HG03558 (cell line): ENCODE data around the gene ARFGAP1.
"Not testable (repeated sequence)": the region's sequence is repeated elsewhere in the genome, so short reads cannot be mapped to it uniquely, and the experiment has no call there.

Experiments used
- ATAC-seq: cut with Tn5 transposase; IDR thresholded peaks from one replicate; pipeline ENCODE4 v1.9.1; 2021; ENCODE audit warnings: moderate number of reproducible peaks; ENCODE audit not compliant: unreplicated experiment; ENCODE audit errors: extremely low read depth

Gene ARFGAP1

GRCh38 chr20:63239431-63239830 lies 33.2 kb upstream of the ARFGAP1 start:
- ATAC-seq, result no peak

GRCh38 chr20:63240004-63240403 lies 32.6 kb upstream of the ARFGAP1 start:
- no peak for ATAC-seq

- ATAC-seq, result no peak
Observed at GRCh38 chr20:63241272-63241671, 31.3 kb upstream of the ARFGAP1 start.

GRCh38 chr20:63242736-63243135 lies 29.9 kb upstream of the ARFGAP1 start:
- no peak for ATAC-seq

GRCh38 chr20:63243604-63244247 lies 28.9 kb upstream of the ARFGAP1 start:
- no peak for ATAC-seq

DNA sequence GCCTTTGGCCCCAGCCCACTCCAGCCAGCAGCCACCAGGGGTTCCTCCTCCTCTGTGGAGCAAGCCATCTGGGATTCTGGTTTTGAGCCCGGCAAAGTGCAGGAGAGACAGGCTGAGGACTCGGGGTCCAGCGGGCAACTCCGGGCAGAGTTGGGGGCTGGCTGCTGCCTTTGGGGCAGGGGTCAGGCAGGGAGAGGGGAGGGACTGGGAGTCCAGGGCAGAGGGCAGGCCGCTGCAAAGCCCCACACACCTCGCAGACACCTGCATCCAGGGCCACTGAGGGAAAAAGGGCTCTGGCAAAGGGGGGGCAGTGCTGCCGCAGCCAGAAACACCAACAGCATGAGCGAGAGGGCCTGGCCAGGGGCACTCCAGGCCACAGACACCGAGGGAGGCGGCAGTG lies 28.1 kb upstream of the ARFGAP1 start:
- no peak for ATAC-seq

DNA sequence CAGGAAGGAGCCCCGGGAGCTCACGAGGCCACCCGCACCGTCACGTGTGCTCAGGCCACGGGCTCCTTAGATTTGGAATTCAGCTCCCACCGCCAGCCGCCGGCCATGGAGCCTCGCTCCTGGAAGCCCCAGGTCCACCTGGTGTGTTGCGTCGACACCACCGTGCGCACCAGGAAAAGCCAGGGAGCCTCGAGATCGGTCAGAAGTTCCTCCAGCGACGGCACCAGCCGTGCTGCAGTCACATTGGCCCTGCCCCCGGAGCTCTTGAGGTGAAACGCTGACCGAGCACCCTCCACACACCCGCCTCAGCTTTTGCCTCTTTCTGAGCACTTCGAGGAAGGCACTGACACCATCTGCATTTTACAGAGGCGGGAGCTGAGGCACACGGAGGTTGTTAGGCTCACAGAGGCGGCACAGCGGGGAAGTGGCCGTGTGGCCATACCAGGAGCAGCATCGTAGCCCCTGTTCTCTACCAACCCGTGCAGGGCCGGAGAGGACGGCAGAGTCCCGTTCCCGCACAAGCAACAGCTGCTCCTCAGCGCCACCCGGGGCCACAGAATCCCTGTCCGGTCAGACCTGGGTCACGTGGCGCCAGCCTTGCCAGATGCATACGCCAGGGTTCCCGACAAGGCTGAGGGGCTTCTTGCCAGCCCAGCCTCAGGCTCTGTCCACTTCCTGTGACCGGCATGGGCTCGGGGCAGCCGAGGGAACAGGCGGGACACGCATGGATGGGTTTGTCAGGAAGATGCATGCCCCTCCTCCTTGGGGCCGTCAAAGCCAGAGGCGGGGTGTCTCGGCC lies 25.9 kb upstream of the ARFGAP1 start:
- no peak for ATAC-seq

- no peak for ATAC-seq
Observed at GRCh38 chr20:63247671-63248228, 24.9 kb upstream of the ARFGAP1 start.

DNA sequence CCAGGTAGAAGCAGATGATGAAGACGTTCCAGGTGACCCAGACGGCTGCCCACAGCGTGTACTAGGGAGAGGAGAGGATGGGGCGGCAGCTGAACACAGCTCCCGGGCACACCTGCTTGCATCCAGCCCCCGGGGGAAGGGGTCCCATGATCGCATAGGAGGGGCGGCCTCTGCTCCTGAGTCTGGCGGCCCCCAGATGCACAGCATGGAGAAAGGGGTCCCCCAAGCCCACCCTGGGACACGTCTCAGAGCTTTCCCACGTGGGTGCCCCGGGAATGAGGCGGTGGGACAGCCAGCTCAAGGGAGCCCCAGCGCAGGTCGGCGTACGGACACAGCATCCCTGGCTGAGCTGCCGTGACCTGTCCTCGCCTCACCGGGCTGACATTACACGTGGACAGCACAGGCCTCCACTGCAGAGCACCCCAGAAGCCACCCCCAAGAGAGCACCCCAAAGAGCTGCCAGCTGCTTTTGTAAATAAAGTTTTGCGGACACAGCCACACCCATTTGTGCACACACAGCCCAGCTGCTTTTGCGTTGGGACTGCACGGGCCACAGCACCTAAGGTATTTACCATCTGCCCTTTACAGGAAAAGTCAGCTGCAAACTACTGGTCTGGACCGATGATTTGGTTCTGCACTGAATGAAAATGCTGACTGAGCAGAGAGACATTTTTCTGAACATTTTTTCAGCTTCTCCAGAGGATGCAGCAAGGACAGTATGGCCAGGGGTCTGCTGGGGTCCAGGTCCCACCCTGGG lies 23.6 kb upstream of the ARFGAP1 start:
- no peak for ATAC-seq

- no peak for ATAC-seq
Observed at GRCh38 chr20:63249891-63250290, 22.7 kb upstream of the ARFGAP1 start.

DNA sequence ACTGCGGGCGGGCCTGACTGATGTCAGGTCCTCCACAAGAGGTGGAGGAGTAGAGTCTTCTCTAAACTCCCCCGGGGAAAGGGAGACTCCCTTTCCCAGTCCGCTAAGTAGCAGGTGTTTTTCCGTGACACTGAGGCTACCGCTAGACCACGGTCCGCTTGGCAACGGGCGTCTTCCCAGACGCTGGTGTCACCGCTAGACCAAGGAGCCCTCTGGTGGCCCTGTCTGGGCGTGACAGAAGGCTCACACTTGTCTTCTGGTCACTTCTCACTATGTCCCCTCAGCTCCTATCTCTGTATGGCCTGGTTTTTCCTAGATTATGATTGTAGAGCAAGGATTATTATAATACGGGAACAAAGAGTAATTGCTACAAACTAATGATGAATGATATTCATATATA lies 21.3 kb upstream of the ARFGAP1 start:
- not testable (repeated sequence) for ATAC-seq

DNA sequence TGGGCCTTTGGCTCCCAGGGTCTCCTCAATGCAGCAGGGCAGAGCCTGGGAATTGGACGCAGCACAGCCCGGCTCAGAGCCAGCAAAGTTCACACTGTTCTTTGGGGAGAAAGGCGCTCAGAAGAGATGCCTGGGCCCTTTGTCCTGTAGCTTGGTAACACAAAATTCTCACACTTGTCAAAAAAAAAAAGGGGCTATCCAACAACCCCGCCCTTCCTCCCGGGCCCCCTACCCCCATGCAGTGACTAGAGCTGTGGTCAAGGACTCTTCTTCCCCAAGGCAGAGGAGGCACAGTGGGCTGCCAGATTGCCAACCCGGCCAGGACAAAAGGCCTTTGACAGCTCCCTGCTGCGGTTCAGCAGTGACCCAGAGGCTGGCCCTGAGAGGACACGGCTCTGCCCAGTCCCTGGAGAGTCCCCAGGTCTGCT lies 20.3 kb upstream of the ARFGAP1 start:
- ATAC-seq, result no peak

DNA sequence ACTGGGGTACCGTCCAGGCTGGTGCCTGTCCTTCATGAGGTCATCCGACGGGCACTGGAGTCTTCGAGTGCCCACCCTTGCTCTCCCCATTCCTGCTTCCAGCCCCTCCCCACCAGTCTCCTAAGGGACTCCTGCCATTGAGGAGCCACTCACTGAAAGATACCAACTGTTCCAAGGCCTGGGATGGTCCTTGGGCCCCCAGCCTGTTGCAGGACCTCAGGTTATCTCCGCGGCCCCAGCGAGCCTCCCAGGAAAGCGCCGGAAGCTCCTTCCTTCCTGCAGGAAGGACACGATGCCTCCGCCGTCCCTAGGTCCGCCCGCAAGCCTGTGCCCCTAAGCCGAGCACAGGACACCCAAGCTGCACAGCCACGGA lies 19.6 kb upstream of the ARFGAP1 start:
- ATAC-seq, result no peak

DNA sequence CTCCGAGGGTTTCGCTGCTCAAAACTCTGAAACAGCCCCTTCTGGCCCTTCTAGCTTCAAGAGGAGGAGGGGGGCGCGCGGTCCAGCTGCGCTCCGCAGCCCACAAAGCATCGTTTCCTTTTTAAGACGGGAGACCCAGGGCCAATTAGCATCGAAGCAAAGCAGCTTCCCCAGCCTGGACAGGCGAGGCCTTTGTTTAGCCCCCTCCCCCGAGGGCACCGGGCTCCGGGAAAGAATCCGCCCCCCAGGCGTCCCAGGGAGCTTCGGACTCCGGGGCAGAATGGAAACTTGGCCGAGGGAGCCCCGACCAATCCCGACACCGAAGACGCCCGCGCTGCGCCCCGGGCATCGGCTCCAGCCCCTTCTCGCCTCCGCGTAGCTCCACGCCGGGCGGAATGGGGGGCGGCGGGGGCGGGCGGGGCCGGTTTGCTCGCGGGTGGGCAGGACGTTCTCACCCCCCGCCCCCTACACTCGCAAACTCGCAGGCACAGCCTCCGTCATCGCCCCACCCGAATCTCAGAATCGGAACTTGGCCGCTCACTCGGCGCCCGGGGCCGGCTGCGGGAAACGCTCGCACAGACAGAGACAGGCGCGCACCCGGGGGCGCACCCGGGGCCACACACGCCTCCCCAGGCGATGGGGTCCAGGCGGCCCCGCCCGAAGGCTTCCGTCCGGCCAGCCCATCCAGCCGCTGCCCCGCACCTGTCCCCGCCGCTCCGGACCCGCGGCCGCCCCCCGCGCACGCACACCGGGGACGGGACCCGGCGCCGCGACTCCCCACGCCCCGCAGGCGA lies 19.0 kb upstream of the ARFGAP1 start:
- ATAC-seq, result no peak

DNA sequence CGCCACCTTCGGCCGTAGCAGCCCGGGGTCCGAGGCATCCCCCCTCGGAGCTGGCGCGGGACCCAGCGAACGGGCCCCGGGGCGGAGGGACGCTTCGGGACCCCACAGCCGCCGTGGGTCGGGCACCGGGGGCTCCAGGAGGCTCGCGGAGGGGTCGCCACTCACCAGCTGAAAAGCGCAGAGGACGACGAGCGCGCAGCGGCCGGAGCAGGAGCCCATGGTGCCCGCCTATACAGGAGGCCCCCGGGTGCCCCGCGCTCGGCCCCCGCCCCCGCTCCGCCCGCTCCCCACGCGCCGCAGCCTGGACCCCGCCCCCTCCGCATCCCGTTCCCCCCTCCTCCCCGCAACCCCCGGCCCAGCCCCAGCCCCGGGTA lies 18.4 kb upstream of the ARFGAP1 start, which contains the start of gene NKAIN4:
NKAIN4 (minus strand) TSS at position 232 of the 374 bp plus-strand sequence; CDS start at position 219, 13 bp downstream.
- ATAC-seq, result no peak

DNA sequence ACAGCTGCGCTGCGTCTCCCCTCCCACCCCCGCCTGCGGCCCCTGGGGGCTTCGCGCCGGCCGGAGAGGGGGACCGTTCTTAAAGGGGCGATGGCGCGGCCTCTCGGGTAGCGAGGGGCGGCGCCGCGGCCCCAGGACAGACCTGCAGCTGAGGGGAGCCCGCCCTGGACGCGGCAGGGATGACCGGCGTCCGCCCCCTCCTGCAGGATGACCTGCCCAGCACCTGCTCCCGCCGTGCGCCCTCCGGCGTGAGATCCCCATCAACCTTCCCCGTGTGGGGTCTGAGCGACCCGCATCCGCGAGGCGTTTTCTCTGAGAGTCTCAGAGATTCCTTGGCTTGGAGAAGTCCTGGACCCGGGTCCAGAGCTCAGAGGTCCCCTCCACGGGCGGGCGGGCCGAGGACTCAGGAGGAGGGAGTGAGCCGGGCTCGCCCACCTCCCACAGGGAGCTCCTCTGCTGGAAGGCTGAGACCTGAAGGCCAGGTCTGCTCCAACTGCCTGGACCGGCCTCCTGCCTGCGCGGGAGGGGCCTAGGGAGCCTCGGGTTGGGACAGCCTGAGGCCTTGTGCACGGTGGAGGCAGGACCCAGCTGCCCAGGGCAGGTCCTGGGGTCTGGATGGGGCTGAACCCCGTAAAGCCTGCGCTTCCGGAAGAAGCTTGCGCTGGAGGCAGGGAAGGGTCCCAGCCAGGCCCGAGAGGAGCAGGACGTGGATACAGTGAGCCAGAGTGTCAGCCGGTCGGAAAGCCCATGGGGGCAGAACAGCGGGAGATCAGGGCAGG lies 17.8 kb upstream of the ARFGAP1 start:
- ATAC-seq, result no peak

DNA sequence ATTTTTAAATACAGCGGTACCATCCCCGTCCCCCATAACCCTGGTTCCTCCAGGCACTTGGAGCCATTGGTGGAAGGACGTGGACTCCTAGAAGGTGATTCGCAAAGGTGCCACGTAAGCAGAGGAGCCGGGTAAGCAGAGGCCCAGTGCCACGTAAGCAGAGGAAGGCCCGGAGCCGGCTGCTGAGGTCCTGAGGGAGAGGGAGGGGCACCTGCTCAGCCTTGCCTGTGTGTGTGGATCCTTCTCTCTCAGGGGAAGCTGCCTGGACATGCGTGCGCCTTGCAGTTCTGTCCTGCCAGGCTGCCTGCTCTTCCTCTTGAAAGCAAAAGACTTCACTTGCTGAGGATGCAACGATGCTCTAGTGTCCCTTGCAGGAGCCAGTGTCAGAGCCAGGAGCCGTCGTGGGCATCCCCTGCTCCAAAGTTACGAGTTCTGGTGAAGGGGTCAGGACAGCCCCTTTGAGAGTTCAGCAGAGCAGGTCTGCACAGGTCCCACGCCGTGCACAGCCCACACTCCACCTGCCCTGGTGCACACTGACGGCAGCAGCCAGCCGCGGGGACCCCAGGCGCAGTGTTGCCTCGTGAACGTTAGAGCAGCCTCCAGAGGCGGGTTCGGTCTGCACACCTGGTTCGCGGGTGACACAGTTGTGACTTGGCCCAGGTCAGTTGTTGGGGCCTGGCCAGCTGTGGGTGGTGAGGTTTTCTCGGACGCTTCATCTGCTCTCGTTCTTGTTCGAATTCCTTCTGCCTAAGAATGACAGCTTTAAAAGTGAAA lies 16.5 kb upstream of the ARFGAP1 start:
- ATAC-seq, result no peak

DNA sequence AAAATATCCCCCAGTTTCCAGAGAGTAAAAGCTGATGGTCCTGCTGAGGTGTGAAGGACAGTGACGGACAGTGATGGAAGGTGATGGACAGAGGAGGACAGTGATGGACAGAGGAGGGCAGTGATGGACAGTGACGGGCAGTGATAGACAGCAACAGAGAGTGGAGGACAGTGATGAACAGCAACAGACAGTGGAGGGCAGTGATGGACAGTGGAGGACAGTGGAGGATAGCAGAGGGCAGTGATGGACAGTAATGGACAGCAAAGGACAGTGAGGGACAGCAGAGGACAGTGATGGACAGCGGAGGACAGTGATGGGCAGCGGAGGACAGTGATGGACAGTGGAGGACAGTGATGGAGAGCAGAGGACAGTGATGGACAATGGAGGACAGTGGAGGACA lies 15.7 kb upstream of the ARFGAP1 start:
- no peak for ATAC-seq

DNA sequence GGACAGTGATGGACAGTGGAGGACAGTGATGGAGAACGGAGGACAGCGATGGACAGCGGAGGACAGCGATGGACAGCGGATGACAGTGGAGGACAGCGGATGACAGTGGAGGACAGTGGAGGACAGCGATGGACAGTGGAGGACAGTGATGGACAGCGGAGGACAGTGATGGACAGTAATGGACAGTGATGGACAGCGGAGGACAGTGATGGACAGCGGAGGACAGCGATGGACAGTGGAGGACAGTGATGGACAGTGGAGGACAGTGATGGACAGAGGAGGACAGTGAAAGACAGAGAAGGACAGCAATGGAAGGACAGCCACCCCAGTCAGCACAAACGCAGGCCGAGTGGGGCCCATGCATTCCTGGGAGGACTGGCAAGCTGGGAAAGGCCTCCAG lies 15.0 kb upstream of the ARFGAP1 start:
- no peak for ATAC-seq
